Stimulated activated CD4-positive, alpha-beta T cell treated with anti-CD3 and anti-CD28 coated beads, Interleukin-4, amount 100 ng/mL, for 1 hour (primary cell): ENCODE data around the gene PCDHB8.
A peak's percentile ranks its signal among the peaks of the same experiment; 100 is the strongest.
"Not testable (repeated sequence)": the region's sequence is repeated elsewhere in the genome, so short reads cannot be mapped to it uniquely, and the experiment has no call there.

Experiments used
- DNase-seq: peaks from one replicate; pipeline ENCODE4 v3.0.0-alpha.2; 2020

Gene PCDHB8

DNA sequence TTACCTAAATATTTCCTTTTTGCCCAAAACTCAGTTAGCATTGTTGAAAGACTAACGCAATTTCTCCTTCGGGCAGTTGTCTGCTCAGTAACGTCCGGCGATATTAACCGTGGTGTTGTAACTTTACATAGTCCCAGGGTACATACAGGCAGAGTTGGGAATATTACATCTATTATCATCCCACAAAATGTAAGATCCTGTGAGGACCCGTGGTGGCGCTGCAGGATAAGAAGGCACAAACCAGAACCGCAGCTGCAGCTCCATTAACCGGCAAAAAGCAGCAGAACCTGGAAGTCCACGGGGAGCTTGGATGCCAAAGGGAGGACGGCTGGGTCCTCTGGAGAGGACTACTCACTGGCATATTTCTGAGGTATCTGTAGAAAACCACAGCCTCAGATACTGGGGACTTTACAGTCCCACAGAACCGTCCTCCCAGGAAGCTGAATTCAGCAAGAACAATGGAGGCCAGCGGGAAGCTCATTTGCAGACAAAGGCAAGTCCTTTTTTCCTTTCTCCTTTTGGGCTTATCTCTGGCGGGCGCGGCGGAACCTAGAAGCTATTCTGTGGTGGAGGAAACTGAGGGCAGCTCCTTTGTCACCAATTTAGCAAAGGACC, at the start of gene PCDHB8:
TSS of gene PCDHB8 (plus strand) at position 214 of the 615 bp plus-strand sequence. CDS start at position 459, 245 bp downstream.
- not testable (repeated sequence) for DNase-seq

DNA sequence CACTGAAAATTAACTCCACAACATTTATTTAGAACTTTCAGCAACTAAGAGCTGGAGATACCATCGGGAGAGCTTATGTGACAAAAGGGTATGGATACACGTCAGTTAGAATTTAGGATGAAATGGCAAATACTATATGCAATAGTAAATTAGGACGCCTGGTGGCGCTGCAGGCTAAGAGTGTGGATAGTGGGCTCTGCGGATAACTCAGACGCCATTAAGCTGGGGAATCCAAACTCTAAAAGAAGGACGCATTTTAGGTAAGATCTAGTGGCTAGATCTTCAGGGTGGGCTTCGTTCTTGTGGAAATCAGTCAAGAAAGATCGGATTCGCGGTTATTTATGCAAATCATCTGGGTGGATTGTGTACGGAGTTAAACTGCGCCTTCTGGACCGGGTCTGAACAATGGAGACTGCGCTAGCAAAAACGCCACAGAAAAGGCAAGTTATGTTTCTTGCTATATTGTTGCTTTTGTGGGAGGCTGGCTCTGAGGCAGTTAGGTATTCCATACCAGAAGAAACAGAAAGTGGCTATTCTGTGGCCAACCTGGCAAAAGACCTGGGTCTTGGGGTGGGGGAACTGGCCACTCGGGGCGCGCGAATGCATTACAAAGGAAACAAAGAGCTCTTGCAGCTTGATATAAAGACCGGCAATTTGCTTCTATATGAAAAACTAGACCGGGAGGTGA, 42.4 kb upstream of the PCDHB8 start, which contains the start of gene PCDHB5:
TSS of gene PCDHB5 (plus strand) at position 177 of the 688 bp plus-strand sequence. CDS start at position 406, 229 bp downstream.
- DNase-seq, result no peak

DNA sequence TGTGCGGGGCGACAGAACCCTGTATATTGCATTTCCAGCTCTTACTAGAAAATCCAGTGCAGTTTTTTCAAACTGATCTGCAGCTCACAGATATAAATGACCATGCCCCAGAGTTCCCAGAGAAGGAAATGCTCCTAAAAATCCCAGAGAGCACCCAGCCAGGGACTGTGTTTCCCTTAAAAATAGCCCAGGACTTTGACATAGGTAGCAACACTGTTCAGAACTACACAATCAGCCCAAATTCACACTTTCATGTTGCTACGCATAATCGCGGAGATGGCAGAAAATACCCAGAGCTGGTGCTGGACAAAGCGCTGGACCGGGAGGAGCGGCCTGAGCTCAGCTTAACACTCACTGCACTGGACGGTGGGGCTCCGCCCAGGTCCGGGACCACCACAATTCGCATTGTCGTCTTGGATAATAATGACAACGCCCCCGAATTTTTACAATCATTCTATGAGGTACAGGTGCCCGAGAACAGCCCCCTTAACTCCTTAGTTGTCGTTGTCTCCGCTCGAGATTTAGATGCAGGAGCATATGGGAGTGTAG, 41.8 kb upstream of the PCDHB8 start:
- no peak for DNase-seq

DNA sequence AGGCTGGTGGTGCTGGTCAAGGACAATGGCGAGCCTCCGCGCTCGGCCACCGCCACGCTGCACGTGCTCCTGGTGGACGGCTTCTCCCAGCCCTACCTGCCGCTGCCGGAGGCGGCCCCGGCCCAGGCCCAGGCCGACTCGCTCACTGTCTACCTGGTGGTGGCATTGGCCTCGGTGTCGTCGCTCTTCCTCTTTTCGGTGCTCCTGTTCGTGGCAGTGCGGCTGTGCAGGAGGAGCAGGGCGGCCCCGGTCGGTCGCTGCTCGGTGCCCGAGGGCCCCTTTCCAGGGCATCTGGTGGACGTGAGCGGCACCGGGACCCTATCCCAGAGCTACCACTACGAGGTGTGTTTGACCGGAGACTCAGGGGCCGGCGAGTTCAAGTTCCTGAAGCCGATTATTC, 40.2 kb upstream of the PCDHB8 start:
- DNase-seq, result not testable (repeated sequence)

DNA sequence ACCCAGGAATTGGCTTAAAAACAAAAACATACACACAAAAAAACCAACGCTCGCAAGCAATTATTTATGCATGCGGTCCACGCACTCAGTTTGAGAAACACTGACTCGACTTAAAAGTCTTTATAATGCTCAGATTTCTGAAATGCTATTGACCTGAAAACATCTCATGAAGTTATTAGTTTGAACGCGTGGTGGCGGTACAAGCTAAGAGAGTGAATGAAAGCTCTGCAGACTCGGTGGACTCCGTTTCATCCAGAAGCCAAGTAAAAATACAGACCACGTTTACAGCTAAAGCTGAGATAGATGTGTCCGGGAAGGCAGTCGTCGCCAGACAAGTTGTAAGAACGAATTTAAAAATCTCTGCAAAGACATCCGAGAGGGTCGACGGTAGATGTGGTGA, 27.8 kb upstream of the PCDHB8 start, which contains the start of gene PCDHB6:
TSS of gene PCDHB6 (plus strand) at position 246 of the 400 bp plus-strand sequence. CDS start 201 bp downstream, outside the sequence.
- DNase-seq, result no peak

DNA sequence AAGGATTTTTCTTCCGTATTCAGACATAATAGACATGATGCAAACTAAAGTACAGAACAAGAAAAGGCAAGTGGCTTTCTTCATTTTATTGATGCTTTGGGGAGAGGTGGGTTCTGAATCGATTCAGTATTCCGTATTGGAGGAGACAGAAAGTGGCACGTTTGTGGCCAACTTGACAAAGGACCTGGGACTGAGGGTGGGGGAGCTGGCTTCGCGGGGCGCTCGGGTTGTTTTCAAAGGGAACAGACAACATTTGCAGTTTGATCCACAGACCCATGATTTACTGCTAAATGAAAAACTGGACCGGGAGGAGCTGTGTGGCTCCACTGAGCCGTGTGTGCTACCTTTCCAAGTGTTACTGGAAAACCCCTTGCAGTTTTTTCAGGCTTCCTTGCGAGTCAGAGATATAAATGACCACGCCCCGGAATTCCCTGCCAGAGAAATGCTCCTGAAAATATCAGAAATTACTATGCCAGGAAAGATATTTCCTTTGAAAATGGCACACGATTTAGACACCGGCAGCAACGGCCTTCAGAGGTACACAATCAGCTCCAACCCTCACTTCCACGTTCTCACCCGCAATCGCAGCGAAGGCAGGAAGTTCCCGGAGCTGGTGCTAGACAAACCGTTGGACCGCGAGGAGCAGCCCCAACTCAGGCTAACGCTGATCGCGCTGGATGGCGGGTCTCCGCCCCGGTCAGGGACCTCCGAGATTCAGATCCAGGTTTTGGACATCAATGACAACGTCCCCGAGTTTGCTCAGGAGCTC, 27.2 kb upstream of the PCDHB8 start:
- no peak for DNase-seq

DNA sequence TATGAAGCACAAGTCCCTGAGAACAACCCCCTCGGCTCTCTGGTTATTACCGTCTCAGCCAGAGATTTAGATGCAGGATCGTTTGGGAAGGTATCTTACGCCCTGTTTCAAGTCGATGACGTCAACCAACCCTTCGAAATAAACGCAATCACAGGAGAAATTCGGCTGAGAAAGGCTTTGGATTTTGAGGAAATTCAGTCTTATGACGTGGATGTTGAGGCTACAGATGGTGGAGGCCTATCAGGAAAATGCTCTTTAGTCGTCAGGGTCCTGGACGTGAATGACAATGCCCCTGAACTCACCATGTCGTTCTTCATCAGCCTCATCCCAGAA, 26.6 kb upstream of the PCDHB8 start:
- DNase-seq, result no peak

DNA sequence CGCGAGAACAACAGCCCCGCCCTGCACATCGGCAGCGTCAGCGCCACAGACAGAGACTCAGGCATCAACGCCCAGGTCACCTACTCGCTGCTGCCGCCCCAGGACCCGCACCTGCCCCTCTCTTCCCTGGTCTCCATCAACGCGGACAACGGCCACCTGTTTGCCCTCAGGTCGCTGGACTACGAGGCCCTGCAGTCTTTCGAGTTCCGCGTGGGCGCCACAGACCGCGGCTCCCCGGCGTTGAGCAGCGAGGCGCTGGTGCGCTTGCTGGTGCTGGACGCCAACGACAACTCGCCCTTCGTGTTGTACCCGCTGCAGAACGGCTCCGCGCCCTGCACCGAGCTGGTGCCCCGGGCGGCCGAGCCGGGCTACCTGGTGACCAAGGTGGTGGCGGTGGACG, 26.0 kb upstream of the PCDHB8 start:
- not testable (repeated sequence) for DNase-seq

DNA sequence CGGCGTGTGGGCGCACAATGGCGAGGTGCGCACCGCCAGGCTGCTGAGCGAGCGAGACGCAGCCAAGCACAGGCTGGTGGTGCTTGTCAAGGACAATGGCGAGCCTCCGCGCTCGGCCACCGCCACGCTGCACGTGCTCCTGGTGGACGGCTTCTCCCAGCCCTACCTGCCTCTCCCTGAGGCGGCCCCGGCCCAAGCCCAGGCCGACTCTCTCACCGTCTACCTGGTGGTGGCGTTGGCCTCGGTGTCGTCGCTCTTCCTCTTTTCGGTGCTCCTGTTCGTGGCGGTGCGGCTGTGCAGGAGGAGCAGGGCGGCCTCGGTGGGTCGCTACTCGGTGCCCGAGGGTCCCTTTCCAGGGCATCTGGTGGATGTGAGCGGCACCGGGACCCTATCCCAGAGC, 25.5 kb upstream of the PCDHB8 start:
- not testable (repeated sequence) for DNase-seq

DNA sequence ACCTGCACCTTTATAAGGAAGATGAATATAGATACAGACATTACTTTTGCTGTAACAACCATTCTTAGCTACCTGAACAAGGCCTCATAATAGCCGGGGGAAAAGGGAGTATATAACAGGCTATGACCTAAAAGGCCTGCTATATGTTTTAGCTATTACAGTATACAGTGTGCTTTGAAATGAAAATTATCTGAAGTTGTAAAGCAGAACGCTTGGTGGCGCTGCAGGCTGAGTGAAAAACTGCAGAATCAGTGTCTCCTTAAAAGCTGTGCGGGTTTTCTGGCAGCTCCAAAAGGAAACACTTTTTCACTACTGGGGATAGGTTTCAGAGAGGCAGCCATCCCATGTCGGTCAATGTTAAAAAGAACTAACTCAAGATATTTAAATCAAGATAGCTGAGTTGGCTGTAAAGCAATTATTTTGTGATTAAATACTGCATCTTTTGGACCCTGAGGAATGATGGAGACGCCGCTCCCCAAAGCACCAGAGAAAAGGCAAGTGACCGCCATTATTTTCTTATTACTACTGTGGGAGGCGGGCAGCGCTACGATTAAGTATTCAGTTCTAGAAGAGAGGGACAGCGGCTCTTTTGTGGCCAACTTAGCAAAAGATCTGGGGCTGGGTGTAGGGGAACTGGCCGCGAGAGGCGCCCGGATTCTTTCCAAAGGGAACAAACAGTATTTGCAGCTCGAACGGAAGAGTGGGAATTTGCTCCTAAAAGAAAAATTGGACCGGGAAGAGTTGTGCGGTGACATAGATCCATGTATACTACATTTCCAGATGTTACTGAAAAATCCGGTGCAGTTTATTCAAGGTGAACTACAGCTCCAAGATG, 21.8 kb upstream of the PCDHB8 start:
- no peak for DNase-seq

DNA sequence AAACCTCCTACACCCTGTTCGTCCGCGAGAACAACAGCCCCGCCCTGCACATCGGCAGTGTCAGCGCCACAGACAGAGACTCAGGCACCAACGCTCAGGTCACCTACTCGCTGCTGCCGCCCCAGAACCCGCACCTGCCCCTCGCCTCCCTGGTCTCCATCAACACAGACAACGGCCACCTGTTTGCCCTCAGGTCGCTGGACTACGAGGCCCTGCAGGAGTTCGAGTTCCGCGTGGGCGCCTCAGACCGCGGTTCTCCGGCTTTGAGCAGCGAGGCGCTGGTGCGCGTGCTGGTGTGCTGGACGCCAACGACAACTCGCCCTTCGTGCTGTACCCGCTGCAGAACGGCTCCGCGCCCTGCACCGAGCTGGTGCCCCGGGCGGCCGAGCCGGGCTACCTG, 20.2 kb upstream of the PCDHB8 start:
- DNase-seq, result not testable (repeated sequence)

DNA sequence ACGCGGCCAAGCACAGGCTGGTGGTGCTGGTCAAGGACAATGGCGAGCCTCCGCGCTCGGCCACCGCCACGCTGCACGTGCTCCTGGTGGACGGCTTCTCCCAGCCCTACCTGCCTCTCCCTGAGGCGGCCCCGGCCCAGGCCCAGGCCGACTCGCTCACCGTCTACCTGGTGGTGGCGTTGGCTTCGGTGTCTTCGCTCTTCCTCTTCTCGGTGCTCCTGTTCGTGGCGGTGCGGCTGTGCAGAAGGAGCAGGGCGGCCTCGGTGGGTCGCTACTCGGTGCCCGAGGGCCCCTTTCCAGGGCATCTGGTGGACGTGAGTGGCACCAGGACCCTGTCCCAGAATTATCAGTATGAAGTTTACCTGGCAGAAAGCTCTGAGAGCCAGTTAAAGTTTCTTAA, 19.7 kb upstream of the PCDHB8 start:
- DNase-seq, result not testable (repeated sequence)

DNA sequence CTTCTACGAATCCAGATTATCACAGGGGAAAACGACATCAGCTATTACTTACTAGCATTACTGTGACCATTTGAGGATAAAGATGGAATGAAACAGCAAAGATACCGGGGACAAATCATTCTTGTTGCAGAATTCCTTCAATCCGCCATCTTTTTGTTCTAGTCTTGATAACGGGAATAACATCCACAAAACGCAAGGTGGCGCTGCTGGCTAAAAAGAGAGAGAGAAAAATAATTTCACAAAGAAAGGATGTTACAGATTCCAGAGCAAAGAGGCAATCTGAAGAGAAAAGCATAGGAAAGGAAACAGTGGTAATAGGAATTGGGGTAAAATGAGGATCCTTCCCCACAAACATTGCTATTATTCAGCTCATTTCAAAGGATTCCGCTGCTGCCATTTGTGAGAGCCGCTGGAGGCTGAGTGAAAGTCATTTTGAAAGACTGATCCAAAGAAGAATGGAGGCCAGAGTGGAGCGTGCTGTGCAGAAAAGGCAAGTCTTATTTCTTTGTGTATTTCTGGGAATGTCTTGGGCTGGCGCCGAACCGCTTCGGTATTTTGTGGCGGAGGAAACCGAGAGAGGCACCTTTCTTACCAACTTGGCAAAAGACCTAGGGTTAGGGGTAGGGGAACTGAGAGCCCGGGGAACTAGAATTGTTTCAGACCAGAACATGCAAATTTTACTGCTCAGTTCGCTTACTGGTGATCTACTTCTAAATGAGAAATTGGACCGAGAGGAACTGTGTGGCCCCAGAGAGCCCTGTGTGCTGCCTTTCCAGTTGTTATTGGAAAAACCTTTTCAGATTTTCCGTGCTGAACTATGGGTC, 5.0 kb upstream of the PCDHB8 start, which contains the start of gene PCDHB7:
TSS of gene PCDHB7 (plus strand) at position 264 of the 824 bp plus-strand sequence. CDS start at position 456, 192 bp downstream.
- DNase-seq, result peak; percentile 14

DNA sequence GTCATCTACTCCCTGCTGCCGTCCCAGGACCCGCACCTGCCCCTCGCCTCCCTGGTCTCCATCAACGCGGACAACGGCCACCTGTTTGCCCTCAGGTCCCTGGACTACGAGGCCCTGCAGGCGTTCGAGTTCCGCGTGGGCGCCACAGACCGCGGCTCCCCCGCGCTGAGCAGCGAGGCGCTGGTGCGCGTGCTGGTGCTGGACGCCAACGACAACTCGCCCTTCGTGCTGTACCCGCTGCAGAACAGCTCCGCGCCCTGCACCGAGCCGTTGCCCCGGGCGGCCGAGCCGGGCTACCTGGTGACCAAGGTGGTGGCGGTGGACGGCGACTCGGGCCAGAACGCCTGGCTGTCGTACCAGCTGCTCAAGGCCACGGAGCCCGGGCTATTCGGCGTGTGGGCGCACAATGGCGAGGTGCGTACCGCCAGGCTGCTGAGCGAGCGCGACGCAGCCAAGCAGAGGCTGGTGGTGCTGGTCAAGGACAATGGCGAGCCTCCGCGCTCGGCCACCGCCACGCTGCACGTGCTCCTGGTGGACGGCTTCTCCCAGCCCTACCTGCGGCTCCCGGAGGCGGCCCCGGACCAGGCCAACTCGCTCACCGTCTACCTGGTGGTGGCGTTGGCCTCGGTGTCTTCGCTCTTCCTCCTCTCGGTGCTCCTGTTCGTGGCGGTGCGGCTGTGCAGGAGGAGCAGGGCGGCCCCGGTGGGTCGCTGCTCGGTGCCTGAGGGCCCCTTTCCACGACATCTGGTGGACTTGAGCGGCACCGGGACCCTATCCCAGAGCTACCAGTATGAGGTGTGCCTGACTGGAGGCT, 3.1 kb upstream of the PCDHB8 start:
- not testable (repeated sequence) for DNase-seq

DNA sequence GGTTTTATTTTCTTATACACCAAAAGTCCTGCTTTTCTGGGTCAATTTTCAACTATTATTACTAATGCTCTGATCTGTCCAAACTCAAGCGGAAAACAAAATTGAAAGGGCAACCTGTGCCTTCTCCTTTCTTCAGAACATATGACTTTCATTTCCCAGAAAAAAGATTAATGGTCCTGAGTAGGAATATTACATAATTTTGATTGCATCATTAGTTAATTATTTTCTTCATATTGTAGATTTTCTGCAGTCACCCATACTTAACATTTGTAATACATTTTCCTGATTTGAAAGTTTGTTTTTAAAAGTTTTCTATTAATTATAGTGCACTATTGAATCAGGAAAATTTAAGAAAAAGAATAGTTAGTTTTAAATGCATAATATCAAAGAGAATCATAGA, 1.7 kb upstream of the PCDHB8 start:
- DNase-seq, result no peak

DNA sequence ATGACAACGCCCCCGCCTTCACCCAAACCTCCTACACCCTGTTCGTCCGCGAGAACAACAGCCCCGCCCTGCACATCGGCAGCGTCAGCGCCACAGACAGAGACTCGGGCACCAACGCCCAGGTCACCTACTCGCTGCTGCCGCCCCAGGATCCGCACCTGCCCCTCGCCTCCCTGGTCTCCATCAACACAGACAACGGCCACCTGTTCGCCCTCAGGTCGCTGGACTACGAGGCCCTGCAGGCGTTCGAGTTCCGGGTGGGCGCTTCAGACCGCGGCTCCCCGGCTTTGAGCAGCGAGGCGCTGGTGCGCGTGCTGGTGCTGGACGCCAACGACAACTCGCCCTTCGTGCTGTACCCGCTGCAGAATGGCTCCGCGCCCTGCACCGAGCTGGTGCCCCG, 1.8 kb downstream of the PCDHB8 start:
- DNase-seq, result not testable (repeated sequence)

DNA sequence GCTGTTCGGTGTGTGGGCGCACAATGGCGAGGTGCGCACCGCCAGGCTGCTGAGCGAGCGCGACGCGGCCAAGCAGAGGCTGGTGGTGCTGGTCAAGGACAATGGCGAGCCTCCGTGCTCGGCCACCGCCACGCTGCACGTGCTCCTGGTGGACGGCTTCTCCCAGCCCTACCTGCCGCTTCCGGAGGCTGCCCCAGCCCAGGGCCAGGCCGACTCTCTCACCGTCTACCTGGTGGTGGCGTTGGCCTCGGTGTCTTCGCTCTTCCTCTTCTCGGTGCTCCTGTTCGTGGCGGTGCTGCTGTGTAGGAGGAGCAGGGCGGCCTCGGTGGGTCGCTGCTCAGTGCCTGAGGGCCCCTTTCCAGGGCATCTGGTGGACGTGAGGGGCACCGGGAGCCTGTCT, 2.3 kb downstream of the PCDHB8 start:
- not testable (repeated sequence) for DNase-seq

DNA sequence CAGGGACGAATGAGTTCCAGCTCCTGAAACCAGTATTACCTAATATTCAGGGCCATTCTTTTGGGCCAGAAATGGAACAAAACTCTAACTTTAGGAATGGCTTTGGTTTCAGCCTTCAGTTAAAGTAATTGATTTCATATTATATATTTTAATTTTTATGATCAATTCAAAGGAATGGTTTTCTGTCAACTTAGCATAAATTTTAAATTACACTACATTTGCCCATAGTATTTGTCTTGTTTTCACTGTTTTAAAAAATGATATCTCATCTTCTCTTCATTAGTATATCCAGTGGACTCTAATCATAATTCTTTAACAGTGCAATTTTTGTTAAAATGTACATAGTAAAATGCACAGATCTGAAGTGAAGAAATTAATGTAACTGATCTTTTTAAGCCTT, 2.7 kb downstream of the PCDHB8 start:
- no peak for DNase-seq

DNA sequence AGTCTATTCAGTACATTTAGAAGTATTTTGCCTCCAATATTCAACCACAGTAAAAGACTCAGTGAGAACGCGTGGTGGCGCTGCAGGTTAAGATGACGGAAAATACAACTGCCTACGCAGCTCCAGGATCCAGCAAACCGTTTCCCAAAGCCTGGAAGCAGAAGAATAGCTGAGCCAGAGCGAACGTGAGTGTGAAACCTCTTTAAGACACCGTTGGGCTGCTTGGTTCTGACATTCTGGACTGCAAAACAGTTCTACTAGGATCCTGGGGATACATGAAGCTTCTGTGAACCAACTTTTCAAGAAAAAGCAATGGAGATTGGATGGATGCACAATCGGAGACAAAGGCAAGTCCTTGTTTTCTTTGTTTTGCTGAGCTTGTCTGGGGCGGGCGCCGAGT, 4.7 kb downstream of the PCDHB8 start, which contains the start of gene PCDHB16:
TSS of gene PCDHB16 (plus strand) at position 140 of the 400 bp plus-strand sequence. CDS start at position 313, 173 bp downstream.
- no peak for DNase-seq
